Stimulated activated effector memory CD8-positive, alpha-beta T cell treated with anti-CD3 and anti-CD28 coated beads, Interleukin-12 subunit alpha, Interleukin-12 subunit beta, amount 100 ng/mL, for 72 hours (primary cell): Measurements from ENCODE around the gene TNS1.

ENCODE experiments used
- ATAC-seq: fragments of 150-1000 bp; cut with Tn5 transposase; 2 replicates; pipeline ENCODE4 v1.10.0; 2021
- DNase-seq, 2 donors: peaks; one replicate each; pipeline ENCODE4 v3.0.0; 2021 to 2022; ENCODE audit warnings: low spot score in 2 of 2
- H3K27ac Mint-ChIP-seq: one replicate; pipeline ENCODE4 v1.8.0; 2022; ENCODE audit warnings: mild to moderate bottlenecking, mixed read lengths
- H3K36me3 Mint-ChIP-seq: one replicate; pipeline ENCODE4 v1.8.0; 2022; ENCODE audit warnings: mild to moderate bottlenecking, mixed read lengths
- H3K4me1 Mint-ChIP-seq: one replicate; pipeline ENCODE4 v1.8.0; 2022; ENCODE audit warnings: mixed read lengths
- H3K4me3 Mint-ChIP-seq: one replicate; pipeline ENCODE4 v1.8.0; 2022; ENCODE audit warnings: mild to moderate bottlenecking, mixed read lengths
- H3K9me3 Mint-ChIP-seq: one replicate; pipeline ENCODE4 v1.8.0; 2022; ENCODE audit warnings: mixed read lengths

Gene TNS1

DNA sequence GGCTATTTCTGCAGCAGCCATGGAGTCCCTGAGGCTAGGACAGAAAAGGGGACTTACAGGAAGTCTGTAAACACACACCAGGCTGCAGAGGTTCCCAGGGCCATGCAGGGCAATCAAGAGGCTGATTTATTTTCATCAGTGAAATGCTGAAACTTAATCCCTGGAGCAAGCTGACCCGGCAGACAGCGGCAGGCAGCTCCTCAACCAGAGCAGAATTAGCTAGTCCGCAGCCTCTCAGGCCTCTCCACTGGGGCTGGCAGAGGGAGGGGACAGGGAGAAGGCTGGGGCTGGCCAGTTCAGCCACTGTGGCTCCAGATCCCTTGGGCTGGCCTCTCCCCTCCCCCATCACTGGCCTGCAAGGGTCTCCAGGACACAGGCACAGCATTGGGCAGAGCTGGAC, 136.3 kb downstream of the TNS1 start:
- no peak overlapping the region for H3K27ac Mint-ChIP-seq

GRCh38 chr2:217864963-217865772, 137.6 kb downstream of the TNS1 start:
- peak; percentile 60 for ATAC-seq
- DNase-seq, result no peak
- no peak overlapping the region for H3K27ac Mint-ChIP-seq
- H3K4me1 Mint-ChIP-seq, result no peaks in the 10 kb centered on the region
- no peak overlapping the region for H3K4me3 Mint-ChIP-seq
- no peaks in the 10 kb centered on the region for H3K9me3 Mint-ChIP-seq
- H3K36me3 Mint-ChIP-seq, result no peaks in the 10 kb centered on the region

More for the DNA sequence above, 136.3 kb downstream of the TNS1 start:
- ATAC-seq, result no peak
- DNase-seq, result no peak
- Mint-ChIP-seq H3K36me3 (no peaks in the 10 kb centered on the region), H3K9me3 (no peaks in the 10 kb centered on the region), H3K4me3 (no peak overlapping the region), H3K4me1 (no peaks in the 10 kb centered on the region)

- Mint-ChIP-seq H3K36me3 (no peaks in the 10 kb centered on the region), H3K4me3 (no peak overlapping the region), H3K9me3 (no peaks in the 10 kb centered on the region), H3K4me1 (no peaks in the 10 kb centered on the region), H3K27ac (no peak overlapping the region)
- no peak for DNase-seq
- ATAC-seq, result no peak
Observed at GRCh38 chr2:217863883-217864282, 138.9 kb downstream of the TNS1 start.

- no peaks in the 10 kb centered on the region for H3K9me3 Mint-ChIP-seq
- no peak overlapping the region for H3K4me3 Mint-ChIP-seq
- no peak for ATAC-seq
- H3K4me1 Mint-ChIP-seq, result no peaks in the 10 kb centered on the region
- DNase-seq, result no peak
- no peaks in the 10 kb centered on the region for H3K36me3 Mint-ChIP-seq
- H3K27ac Mint-ChIP-seq, result no peak overlapping the region
Observed at GRCh38 chr2:217861334-217861877, 141.4 kb downstream of the TNS1 start.

DNA sequence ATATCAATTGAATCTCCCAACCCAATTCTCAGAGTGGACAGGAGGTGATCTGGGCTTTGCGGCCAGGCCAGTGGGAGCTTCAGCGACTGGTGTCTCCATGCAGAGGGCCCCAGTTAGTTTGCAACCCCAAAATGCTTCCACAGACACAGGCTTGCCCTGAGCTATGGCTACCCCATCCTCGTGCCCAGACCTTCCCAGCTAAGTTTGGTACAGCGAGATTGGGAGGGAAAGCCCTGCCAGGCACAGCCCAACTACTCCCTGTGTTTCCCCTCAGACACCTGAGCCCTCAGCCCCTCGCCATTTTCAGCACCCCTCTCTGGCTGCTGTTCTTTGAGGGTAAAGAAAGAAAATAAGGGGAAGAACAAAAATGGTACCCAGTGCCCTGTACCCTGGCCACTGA, 142.9 kb downstream of the TNS1 start:
- Mint-ChIP-seq H3K4me3 (no peak overlapping the region), H3K9me3 (no peaks in the 10 kb centered on the region), H3K36me3 (no peaks in the 10 kb centered on the region), H3K4me1 (no peaks in the 10 kb centered on the region), H3K27ac (no peak overlapping the region)
- ATAC-seq, result no peak
- DNase-seq, result no peak

DNA sequence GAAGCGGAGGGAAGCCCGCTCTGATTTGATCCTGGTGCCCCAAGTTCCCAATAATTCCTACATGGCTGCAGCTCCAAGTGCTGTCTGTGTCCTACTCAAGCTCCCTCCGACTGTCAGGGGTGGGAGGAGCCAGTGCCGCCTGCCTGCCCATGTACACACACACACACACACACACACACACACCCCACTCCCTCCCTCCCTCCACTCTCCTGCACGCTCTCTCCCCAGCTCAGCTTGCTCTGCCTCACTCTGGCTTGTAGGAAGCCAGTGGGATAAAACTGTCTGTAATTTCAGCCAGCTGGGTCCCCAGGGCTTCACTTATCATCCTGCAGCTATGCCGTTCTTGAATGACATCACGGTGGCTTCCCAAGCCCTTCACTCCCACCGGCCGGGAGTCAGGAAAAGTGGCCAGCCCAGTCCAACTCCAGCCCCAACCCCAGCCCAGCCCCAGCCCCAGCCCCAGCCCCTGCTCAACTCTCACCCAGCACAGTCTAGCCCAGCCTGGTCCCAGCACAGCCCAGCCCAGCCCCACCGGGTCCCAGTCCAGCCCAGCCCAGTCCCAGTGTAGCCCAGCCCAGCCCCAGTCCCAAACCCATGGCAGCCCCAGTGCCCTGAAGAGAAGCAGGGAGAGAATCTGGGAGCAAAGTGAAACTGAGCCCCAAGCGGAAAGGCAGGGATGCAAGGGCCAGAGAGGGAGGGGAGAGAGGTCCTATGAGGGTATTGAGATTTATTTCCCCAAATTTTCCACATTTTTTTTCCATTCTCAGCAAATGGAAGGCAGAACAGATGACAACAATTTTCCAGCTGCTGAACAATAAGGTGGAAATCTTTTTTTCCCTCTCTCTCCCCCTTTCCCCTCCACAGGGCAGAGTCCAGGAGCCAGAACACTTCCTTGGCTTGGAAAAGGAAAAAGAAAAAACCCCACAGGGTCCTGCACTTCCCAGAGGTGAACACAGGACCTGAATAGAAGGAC, 144.0 kb downstream of the TNS1 start:
- H3K9me3 Mint-ChIP-seq, result no peaks in the 10 kb centered on the region
- H3K4me3 Mint-ChIP-seq, result no peak overlapping the region
- H3K4me1 Mint-ChIP-seq, result no peaks in the 10 kb centered on the region
- no peaks in the 10 kb centered on the region for H3K36me3 Mint-ChIP-seq
- no peak overlapping the region for H3K27ac Mint-ChIP-seq
- ATAC-seq, result no peak
- DNase-seq, result no peak

- ATAC-seq (no peak), DNase-seq (no peak)
- Mint-ChIP-seq H3K4me3 (no peak overlapping the region), H3K27ac (no peak overlapping the region), H3K36me3 (no peaks in the 10 kb centered on the region), H3K9me3 (no peaks in the 10 kb centered on the region), H3K4me1 (no peaks in the 10 kb centered on the region)
Observed at GRCh38 chr2:217857624-217858506, 144.9 kb downstream of the TNS1 start.

GRCh38 chr2:217856871-217857270, 145.9 kb downstream of the TNS1 start:
- Mint-ChIP-seq H3K4me1 (no peaks in the 10 kb centered on the region), H3K27ac (no peak overlapping the region)
- no peak for ATAC-seq

GRCh38 chr2:217856159-217856558, 146.6 kb downstream of the TNS1 start:
- ATAC-seq (no peak), DNase-seq (no peak)
- Mint-ChIP-seq H3K36me3 (no peaks in the 10 kb centered on the region), H3K4me1 (no peaks in the 10 kb centered on the region), H3K4me3 (no peak overlapping the region), H3K27ac (peak overlapping the region; percentile 19), H3K9me3 (no peaks in the 10 kb centered on the region)

More at GRCh38 chr2:217856871-217857270, 145.9 kb downstream of the TNS1 start:
- no peak overlapping the region for H3K4me3 Mint-ChIP-seq
- no peak for DNase-seq
- H3K36me3 Mint-ChIP-seq, result no peaks in the 10 kb centered on the region
- no peaks in the 10 kb centered on the region for H3K9me3 Mint-ChIP-seq

DNA sequence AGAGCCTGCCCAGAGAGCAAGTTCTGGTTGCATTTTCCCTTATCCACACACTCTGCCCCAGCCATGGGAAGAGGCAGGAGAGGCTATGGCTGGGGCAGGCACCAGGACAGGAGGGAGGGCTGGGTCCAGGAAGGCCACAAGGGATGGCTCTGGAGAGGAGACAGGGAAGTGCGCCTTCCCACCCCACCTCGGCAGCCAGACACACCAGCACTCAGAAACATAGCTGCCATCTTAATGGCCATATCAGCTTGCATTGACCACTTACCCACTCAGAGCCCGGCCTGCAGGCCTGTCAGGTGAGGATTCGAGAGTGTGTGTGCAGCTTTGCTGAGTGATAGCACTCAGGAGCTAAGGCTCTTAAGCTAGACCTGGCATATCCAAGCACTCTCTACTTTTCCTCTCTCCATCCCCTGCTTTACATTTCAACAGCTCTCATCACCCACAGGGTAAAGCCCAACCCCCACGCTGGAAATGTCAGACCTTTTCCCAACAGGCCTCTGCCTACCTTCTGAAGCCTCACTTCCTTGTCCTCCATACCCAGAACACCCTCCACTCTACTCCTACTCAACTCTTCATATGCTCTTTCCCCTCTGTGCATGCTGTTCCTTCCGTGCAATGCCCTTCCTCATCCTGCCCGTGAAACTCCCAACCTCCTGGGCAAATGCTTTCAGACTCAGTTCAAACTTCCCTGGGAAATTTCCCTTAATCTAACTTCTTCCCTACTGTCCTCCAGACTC, 147.9 kb downstream of the TNS1 start:
- H3K36me3 Mint-ChIP-seq, result no peaks in the 10 kb centered on the region

GRCh38 chr2:217853961-217854360, 148.8 kb downstream of the TNS1 start:
- no peak for ATAC-seq
- no peak overlapping the region for H3K4me3 Mint-ChIP-seq
- no peaks in the 10 kb centered on the region for H3K4me1 Mint-ChIP-seq
- no peak for DNase-seq
- no peak overlapping the region for H3K27ac Mint-ChIP-seq
- no peaks in the 10 kb centered on the region for H3K9me3 Mint-ChIP-seq
- H3K36me3 Mint-ChIP-seq, result no peaks in the 10 kb centered on the region

More for the DNA sequence above, 147.9 kb downstream of the TNS1 start:
- no peak for DNase-seq
- H3K4me3 Mint-ChIP-seq, result no peak overlapping the region
- no peaks in the 10 kb centered on the region for H3K9me3 Mint-ChIP-seq
- no peak for ATAC-seq
- no peaks in the 10 kb centered on the region for H3K4me1 Mint-ChIP-seq
- no peak overlapping the region for H3K27ac Mint-ChIP-seq

GRCh38 chr2:217853301-217853881, 149.4 kb downstream of the TNS1 start:
- Mint-ChIP-seq H3K27ac (no peak overlapping the region), H3K36me3 (no peaks in the 10 kb centered on the region), H3K9me3 (no peaks in the 10 kb centered on the region), H3K4me1 (no peaks in the 10 kb centered on the region), H3K4me3 (no peak overlapping the region)
- DNase-seq (no peak), ATAC-seq (no peak)

DNA sequence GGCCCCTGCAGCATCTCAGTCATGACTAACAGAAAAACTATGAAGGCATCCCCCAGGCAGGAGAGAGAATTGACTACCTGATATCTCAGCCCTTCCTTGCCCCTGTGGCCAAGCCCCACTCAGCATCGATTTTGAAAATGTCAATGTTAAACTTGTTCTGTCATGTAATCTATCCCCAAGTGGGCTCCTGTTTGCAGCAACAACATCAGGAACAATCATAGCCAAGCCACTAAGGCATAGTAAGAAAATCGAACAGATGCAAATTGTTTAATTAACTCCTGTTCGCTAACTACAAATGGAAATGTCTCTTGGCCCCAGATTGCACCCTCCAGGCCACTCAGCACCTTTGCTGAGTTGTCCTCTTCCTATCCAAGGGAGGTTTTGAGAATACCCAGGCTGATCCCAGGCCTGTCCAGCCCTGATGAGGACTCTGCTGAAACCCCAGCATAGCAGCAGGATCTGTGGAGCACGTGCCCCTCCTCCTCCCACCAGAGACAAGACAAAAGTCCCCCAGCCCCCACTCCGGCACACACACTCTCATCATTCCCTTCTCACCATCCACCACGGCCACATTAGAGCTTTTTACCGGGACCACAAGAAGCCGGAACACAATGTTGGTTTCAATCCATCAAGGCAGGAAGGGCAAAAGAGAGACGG, 150.1 kb downstream of the TNS1 start:
- DNase-seq (no peak), ATAC-seq (no peak)
- H3K27ac Mint-ChIP-seq, result no peak overlapping the region
- no peaks in the 10 kb centered on the region for H3K9me3 Mint-ChIP-seq
- no peaks in the 10 kb centered on the region for H3K4me1 Mint-ChIP-seq
- H3K4me3 Mint-ChIP-seq, result no peak overlapping the region
- no peaks in the 10 kb centered on the region for H3K36me3 Mint-ChIP-seq
